HepG2 (cell line): ENCODE results near the gene MRPS25.

ENCODE experiments used
- NR1H2 ChIP-seq: sonication (generic); formaldehyde crosslinking; IDR thresholded peaks from 2 replicates; pipeline ENCODE4 v1.8.1; 2022; ENCODE audit warnings: low read depth, missing genetic modification reagents, borderline replicate concordance
- PAF1 ChIP-seq: IDR thresholded peaks from 2 replicates; pipeline ENCODE4 v1.6.1; 2016; ENCODE audit warnings: missing genetic modification reagents, missing compliant biosample characterization
- ZFX ChIP-seq: sonication (generic); formaldehyde crosslinking; IDR thresholded peaks from 2 replicates; pipeline ENCODE4 v1.4.0; 2020; ENCODE audit warnings: mild to moderate bottlenecking, low read depth, missing genetic modification reagents, moderate library complexity
- ZNF124 ChIP-seq: sonication (generic); formaldehyde crosslinking; IDR thresholded peaks from 2 replicates; pipeline ENCODE4 v1.4.0; 2020; ENCODE audit warnings: missing genetic modification reagents
- TF ChIP-seq, protein P1 (sequence below), 2 experiments: sonication (generic) in 1 of 2; formaldehyde crosslinking in 1 of 2; IDR thresholded peaks; 2 replicates each; pipeline versions ENCODE4 v1.4.0 to v1.6.1; 2018 to 2020; ENCODE audit warnings: missing genetic modification reagents in 2 of 2, borderline replicate concordance in 1 of 2, low read depth in 1 of 2, mild to moderate bottlenecking in 1 of 2, missing biosample characterization in 1 of 2

DNA sequence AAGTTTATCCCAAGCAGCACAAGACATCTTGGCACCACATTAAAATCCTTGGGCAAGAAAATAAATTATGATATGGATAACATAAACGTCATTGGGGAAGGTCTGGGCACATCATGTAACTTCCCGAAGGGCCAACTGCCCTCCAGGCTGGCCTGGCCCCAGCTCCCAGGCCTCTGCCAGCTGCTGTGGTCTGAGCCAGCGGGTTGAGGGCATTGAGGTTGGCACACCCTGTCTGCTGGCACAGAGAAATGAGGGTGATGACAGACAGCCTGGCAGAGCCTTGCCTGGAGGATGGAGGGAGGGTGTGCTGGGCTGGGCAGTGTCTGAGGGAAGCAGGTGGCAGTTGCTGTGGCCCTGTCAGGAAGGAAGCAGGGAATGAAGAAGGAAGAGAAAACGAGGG, 37.1 kb upstream of the MRPS25 start:
- TF ChIP-seq NR1H2 (CRISPR knock-in tag), result no peak
- no peak for TF ChIP-seq PAF1 (CRISPR knock-in tag)
- TF ChIP-seq, protein P1, sequence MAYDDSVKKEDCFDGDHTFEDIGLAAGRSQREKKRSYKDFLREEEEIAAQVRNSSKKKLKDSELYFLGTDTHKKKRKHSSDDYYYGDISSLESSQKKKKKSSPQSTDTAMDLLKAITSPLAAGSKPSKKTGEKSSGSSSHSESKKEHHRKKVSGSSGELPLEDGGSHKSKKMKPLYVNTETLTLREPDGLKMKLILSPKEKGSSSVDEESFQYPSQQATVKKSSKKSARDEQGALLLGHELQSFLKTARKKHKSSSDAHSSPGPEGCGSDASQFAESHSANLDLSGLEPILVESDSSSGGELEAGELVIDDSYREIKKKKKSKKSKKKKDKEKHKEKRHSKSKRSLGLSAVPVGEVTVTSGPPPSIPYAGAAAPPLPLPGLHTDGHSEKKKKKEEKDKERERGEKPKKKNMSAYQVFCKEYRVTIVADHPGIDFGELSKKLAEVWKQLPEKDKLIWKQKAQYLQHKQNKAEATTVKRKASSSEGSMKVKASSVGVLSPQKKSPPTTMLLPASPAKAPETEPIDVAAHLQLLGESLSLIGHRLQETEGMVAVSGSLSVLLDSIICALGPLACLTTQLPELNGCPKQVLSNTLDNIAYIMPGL (CRISPR knock-in tag; IDR thresholded peaks at IDR 0.05; ENCODE audit: borderline replicate concordance in 1 of 2, low read depth in 1 of 2), result no peak
- TF ChIP-seq ZFX (CRISPR knock-in tag), result no peak
- no peak for TF ChIP-seq ZNF124 (CRISPR knock-in tag)
